ENCODE results near the gene FOXP1.

DNA sequence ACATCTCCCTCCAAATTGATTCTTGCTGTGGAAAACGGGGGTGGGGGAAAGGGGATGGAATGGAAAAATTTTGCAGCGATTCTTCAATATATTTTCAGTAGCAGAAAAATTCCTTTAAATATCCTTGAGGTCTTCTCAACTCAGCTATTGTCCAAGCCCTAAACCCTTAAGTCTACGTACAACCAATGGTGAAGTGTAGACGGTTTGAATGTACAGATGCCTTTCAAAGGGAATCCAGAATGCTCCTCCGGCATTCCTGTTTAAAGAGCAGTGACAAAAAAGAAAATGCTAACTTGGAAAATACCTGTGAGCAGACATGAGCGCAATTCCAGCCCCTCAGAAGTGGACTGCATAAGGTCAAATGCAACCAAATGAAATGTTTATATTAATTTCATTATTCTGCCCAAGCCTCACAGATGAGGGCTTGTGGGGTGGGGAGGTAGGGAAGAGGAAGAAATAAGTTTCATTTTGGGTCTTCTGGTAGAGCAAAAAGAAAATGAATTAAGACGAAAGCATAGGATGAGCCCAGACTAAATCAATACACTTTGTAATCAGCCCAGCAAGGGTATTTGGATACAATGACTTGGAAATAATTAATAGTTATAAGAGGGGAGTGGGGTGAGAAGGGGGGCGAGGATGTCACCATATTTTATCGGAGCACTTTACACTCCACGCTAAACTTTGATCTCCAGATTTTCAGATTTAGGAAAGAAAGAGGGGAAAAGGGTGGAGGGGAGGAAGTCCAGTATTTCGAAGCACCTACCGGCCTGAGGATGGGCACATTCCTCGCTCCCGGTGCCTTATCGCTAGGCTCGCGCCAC is 2.7 kb downstream of the FOXP1 start:
- TF ChIP-seq, protein P1, sequence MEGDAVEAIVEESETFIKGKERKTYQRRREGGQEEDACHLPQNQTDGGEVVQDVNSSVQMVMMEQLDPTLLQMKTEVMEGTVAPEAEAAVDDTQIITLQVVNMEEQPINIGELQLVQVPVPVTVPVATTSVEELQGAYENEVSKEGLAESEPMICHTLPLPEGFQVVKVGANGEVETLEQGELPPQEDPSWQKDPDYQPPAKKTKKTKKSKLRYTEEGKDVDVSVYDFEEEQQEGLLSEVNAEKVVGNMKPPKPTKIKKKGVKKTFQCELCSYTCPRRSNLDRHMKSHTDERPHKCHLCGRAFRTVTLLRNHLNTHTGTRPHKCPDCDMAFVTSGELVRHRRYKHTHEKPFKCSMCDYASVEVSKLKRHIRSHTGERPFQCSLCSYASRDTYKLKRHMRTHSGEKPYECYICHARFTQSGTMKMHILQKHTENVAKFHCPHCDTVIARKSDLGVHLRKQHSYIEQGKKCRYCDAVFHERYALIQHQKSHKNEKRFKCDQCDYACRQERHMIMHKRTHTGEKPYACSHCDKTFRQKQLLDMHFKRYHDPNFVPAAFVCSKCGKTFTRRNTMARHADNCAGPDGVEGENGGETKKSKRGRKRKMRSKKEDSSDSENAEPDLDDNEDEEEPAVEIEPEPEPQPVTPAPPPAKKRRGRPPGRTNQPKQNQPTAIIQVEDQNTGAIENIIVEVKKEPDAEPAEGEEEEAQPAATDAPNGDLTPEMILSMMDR (IDR thresholded peaks at IDR 0.05; ENCODE audit: low read depth, low read length, poor library complexity, severe bottlenecking) = no peak
- no peak for TF ChIP-seq EZH2phosphoT487 (IDR thresholded peaks at IDR 0.05; ENCODE audit: borderline replicate concordance, low read length)
